ENCODE measurements around the gene RITA1.

RITA1 gene

GRCh38 chr12:113152835-113153814 is 32.4 kb upstream of the RITA1 start:
- in situ Hi-C loops (cut with MboI; ENCODE audit: low sequenced_read_pairs) = no loop called here

- in situ Hi-C loops (cut with MboI; ENCODE audit: low sequenced_read_pairs) = no loop called here
Measured at GRCh38 chr12:113154351-113154973, 31.1 kb upstream of the RITA1 start.

GRCh38 chr12:113155060-113155459 is 30.5 kb upstream of the RITA1 start:
- in situ Hi-C loops (cut with MboI; ENCODE audit: low sequenced_read_pairs) = no loop called here

GRCh38 chr12:113155646-113156045 is 29.9 kb upstream of the RITA1 start:
- in situ Hi-C loops (cut with MboI; ENCODE audit: low sequenced_read_pairs) = no loop called here

GRCh38 chr12:113157218-113157859 is 28.2 kb upstream of the RITA1 start:
- in situ Hi-C loops (cut with MboI; ENCODE audit: low sequenced_read_pairs) = no loop called here

- in situ Hi-C loops (cut with MboI; ENCODE audit: low sequenced_read_pairs) = no loop called here
Measured at GRCh38 chr12:113158439-113159203, 26.9 kb upstream of the RITA1 start.

GRCh38 chr12:113159937-113160336 is 25.6 kb upstream of the RITA1 start:
- in situ Hi-C loops (cut with MboI; ENCODE audit: low sequenced_read_pairs) = no loop called here

GRCh38 chr12:113161415-113162016 is 24.0 kb upstream of the RITA1 start:
- in situ Hi-C loops (cut with MboI; ENCODE audit: low sequenced_read_pairs) = no loop called here

GRCh38 chr12:113162102-113163029 is 23.2 kb upstream of the RITA1 start:
- in situ Hi-C loops (cut with MboI; ENCODE audit: low sequenced_read_pairs) = no loop called here

- in situ Hi-C loops (cut with MboI; ENCODE audit: low sequenced_read_pairs) = no loop called here
Measured at GRCh38 chr12:113163030-113163360, 22.5 kb upstream of the RITA1 start.

- in situ Hi-C loops (cut with MboI; ENCODE audit: low sequenced_read_pairs) = no loop called here
Measured at GRCh38 chr12:113164014-113164413, 21.5 kb upstream of the RITA1 start.

- in situ Hi-C loops (cut with MboI; ENCODE audit: low sequenced_read_pairs) = no loop called here
Measured at GRCh38 chr12:113165521-113166450, 19.7 kb upstream of the RITA1 start.

GRCh38 chr12:113167868-113168267 is 17.7 kb upstream of the RITA1 start:
- in situ Hi-C loops (cut with MboI; ENCODE audit: low sequenced_read_pairs) = no loop called here

GRCh38 chr12:113169697-113170096 is 15.8 kb upstream of the RITA1 start:
- in situ Hi-C loops (cut with MboI; ENCODE audit: low sequenced_read_pairs) = loop anchor here (5.0 kb wide), 1 partner anchor 122 kb away; no protein-coding TSS in a partner anchor

- in situ Hi-C loops (cut with MboI; ENCODE audit: low sequenced_read_pairs) = loop anchor here (5.0 kb wide), 1 partner anchor 123 kb away; no protein-coding TSS in a partner anchor
Measured at GRCh38 chr12:113170457-113170856, 15.1 kb upstream of the RITA1 start.

GRCh38 chr12:113170926-113171325 is 14.6 kb upstream of the RITA1 start:
- in situ Hi-C loops (cut with MboI; ENCODE audit: low sequenced_read_pairs) = loop anchor here (5.0 kb wide), 1 partner anchor 124 kb away; no protein-coding TSS in a partner anchor

GRCh38 chr12:113171543-113171942 is 14.0 kb upstream of the RITA1 start:
- in situ Hi-C loops (cut with MboI; ENCODE audit: low sequenced_read_pairs) = loop anchor here (5.0 kb wide), 1 partner anchor 124 kb away; no protein-coding TSS in a partner anchor

- in situ Hi-C loops (cut with MboI; ENCODE audit: low sequenced_read_pairs) = loop anchor here (5.0 kb wide), 1 partner anchor 125 kb away; no protein-coding TSS in a partner anchor
Measured at GRCh38 chr12:113172185-113172584, 13.3 kb upstream of the RITA1 start.

Data from HL-60/S4 treated with phorbol 12-myristate 13-acetate at 8.2 ng/mL for 4 days and 3 days (cell line).